H9 (cell line): ENCODE results near the gene CRIP2. TPM values are rescaled to one million over a fixed set of nuclear protein-coding genes. Genes with fewer than 3 reads are reported as not detected.
A peak's percentile ranks its signal among the peaks of the same experiment; 100 is the strongest.

Experiments
- DNase-seq: peaks from one replicate; pipeline ENCODE4 v3.0.0-alpha.2; 2017
- H2AFZ ChIP-seq: one replicate; pipeline ENCODE4 v1.6.1; 2013; ENCODE audit warnings: mild to moderate bottlenecking, low read length, control low read depth, moderate library complexity
- H2AK5ac ChIP-seq: 2 replicates; pipeline ENCODE4 v1.6.1; 2013; ENCODE audit warnings: low read length, control low read depth, mixed read lengths; ENCODE audit not compliant: insufficient read length
- H2BK120ac ChIP-seq: one replicate; pipeline ENCODE4 v1.6.1; 2013; ENCODE audit warnings: low read depth, mild to moderate bottlenecking, low read length, control low read depth, inconsistent platforms; ENCODE audit not compliant: poor library complexity, severe bottlenecking
- H2BK12ac ChIP-seq: 2 replicates; pipeline ENCODE4 v1.6.1; 2013; ENCODE audit warnings: low read length, control low read depth, mixed read lengths, low read depth; ENCODE audit not compliant: insufficient read length
- H2BK15ac ChIP-seq: 2 replicates; pipeline ENCODE4 v1.6.1; 2013; ENCODE audit warnings: low read depth, low read length, control low read depth
- H2BK20ac ChIP-seq: one replicate; pipeline ENCODE4 v1.6.1; 2013; ENCODE audit warnings: low read depth, mild to moderate bottlenecking, low read length, control low read depth, inconsistent platforms; ENCODE audit not compliant: poor library complexity, severe bottlenecking
- H2BK5ac ChIP-seq: 2 replicates; pipeline ENCODE4 v1.6.1; 2013; ENCODE audit warnings: low read length, control low read depth, mixed read lengths; ENCODE audit not compliant: insufficient read length
- H3K14ac ChIP-seq: 2 replicates; pipeline ENCODE4 v1.6.1; 2013; ENCODE audit warnings: low read length, control low read depth; ENCODE audit not compliant: insufficient read depth
- H3K18ac ChIP-seq: 2 replicates; pipeline ENCODE4 v1.6.1; 2013; ENCODE audit warnings: low read depth, mild to moderate bottlenecking, mixed read lengths, low read length, control low read depth; ENCODE audit not compliant: insufficient read length
- H3K23ac ChIP-seq: 2 replicates; pipeline ENCODE4 v1.6.1; 2013; ENCODE audit warnings: low read length, control low read depth, mixed read lengths, low read depth; ENCODE audit not compliant: insufficient read length
- H3K23me2 ChIP-seq: 2 replicates; pipeline ENCODE4 v1.6.1; 2013; ENCODE audit warnings: low read depth, mild to moderate bottlenecking, mixed read lengths, low read length, control low read depth; ENCODE audit not compliant: insufficient read length, poor library complexity, severe bottlenecking
- H3K27ac ChIP-seq: 2 replicates; pipeline ENCODE4 v1.5.1; 2013; ENCODE audit warnings: low read length, control low read depth, mixed read lengths, low read depth; ENCODE audit not compliant: insufficient read length
- H3K27me3 ChIP-seq: 2 replicates; pipeline ENCODE4 v1.6.1; 2013; ENCODE audit warnings: low read length, control low read depth, inconsistent platforms; ENCODE audit not compliant: insufficient read depth
- H3K4ac ChIP-seq: 2 replicates; pipeline ENCODE4 v1.6.1; 2013; ENCODE audit warnings: low read depth, mild to moderate bottlenecking, control low read depth, inconsistent platforms, low read length, moderate library complexity
- H3K4me1 ChIP-seq: 2 replicates; pipeline ENCODE4 v1.6.1; 2013; ENCODE audit warnings: low read length, control low read depth, inconsistent platforms; ENCODE audit not compliant: insufficient read depth
- H3K4me2 ChIP-seq: 2 replicates; pipeline ENCODE4 v1.6.1; 2013; ENCODE audit warnings: low read length, control low read depth, mixed read lengths; ENCODE audit not compliant: insufficient read length, insufficient read depth
- H3K56ac ChIP-seq: 2 replicates; pipeline ENCODE4 v1.6.1; 2013; ENCODE audit warnings: low read depth, mild to moderate bottlenecking, mixed read lengths, low read length, control low read depth; ENCODE audit not compliant: insufficient read length
- H3K79me1 ChIP-seq: 2 replicates; pipeline ENCODE4 v1.6.1; 2013; ENCODE audit warnings: low read depth, mild to moderate bottlenecking, moderate library complexity, low read length, control low read depth, inconsistent platforms; ENCODE audit not compliant: insufficient read depth, poor library complexity, severe bottlenecking
- H3K79me2 ChIP-seq: 2 replicates; pipeline ENCODE4 v1.6.1; 2013; ENCODE audit warnings: low read length, control low read depth, inconsistent platforms; ENCODE audit not compliant: insufficient read depth
- H3K9ac ChIP-seq: 2 replicates; pipeline ENCODE4 v1.6.1; 2013; ENCODE audit warnings: low read length, control low read depth, mixed read lengths; ENCODE audit not compliant: insufficient read length; ENCODE audit errors: extremely low read depth
- H3K9me3 ChIP-seq: one replicate; pipeline ENCODE4 v1.6.1; 2013; ENCODE audit warnings: low read depth, low read length, inconsistent platforms; ENCODE audit not compliant: control insufficient read depth
- H3T11ph ChIP-seq: one replicate; pipeline ENCODE4 v1.6.1; 2013; ENCODE audit warnings: mild to moderate bottlenecking, low read length, control low read depth, inconsistent platforms
- H4K20me1 ChIP-seq: one replicate; pipeline ENCODE4 v1.6.1; 2013; ENCODE audit not compliant: control insufficient read depth, insufficient read length, insufficient read depth
- H4K5ac ChIP-seq: 2 replicates; pipeline ENCODE4 v1.6.1; 2013; ENCODE audit warnings: low read depth, mild to moderate bottlenecking, mixed read lengths, low read length, control low read depth; ENCODE audit not compliant: insufficient read length
- H4K8ac ChIP-seq: replicated peaks from 2 replicates; pipeline ENCODE4 v1.6.1; 2013; ENCODE audit warnings: low read length, control low read depth, mixed read lengths, low read depth; ENCODE audit not compliant: insufficient read length
- H4K91ac ChIP-seq: 2 replicates; pipeline ENCODE4 v1.6.1; 2013; ENCODE audit warnings: low read depth, mild to moderate bottlenecking, moderate library complexity, mixed read lengths, low read length, control low read depth; ENCODE audit not compliant: insufficient read length
- H3K27ac Mint-ChIP-seq, 3 experiments: 2 replicates in 2 of 3; 3 replicates in 1 of 3; pipeline ENCODE4 v1.8.0; 2020 to 2021; ENCODE audit warnings: mixed read lengths in 3 of 3, mild to moderate bottlenecking in 1 of 3, moderate library complexity in 1 of 3
- H3K27me3 Mint-ChIP-seq: 2 replicates; pipeline ENCODE4 v1.8.0; 2021; ENCODE audit warnings: low read depth, mild to moderate bottlenecking, moderate library complexity, mixed read lengths
- H3K36me3 Mint-ChIP-seq, 3 experiments: 2 replicates in 2 of 3; 3 replicates in 1 of 3; pipeline ENCODE4 v1.8.0; 2020 to 2021; ENCODE audit warnings: low read depth in 3 of 3, mixed read lengths in 3 of 3; ENCODE audit not compliant: insufficient read depth in 1 of 3
- H3K4me1 Mint-ChIP-seq, 2 experiments: 2 replicates each; pipeline ENCODE4 v1.8.0; 2020; ENCODE audit warnings: mixed read lengths in 2 of 2
- H3K4me3 Mint-ChIP-seq, 2 experiments: 2 replicates in 1 of 2; 3 replicates in 1 of 2; pipeline ENCODE4 v1.8.0; 2020 to 2021; ENCODE audit warnings: mild to moderate bottlenecking in 2 of 2, mixed read lengths in 2 of 2, moderate library complexity in 1 of 2
- H3K9me3 Mint-ChIP-seq, 2 experiments: 2 replicates in 1 of 2; 3 replicates in 1 of 2; pipeline ENCODE4 v1.8.0; 2020; ENCODE audit warnings: mild to moderate bottlenecking in 2 of 2, mixed read lengths in 2 of 2, moderate library complexity in 1 of 2
- WGBS: extraction: QIAGEN DNeasy Blood & Tissue Kit; methylation state at CpG from one replicate; pipeline ENCODE4 v1.1.7; 2013; ENCODE audit warnings: missing lambda C conversion rate, low lambda C conversion rate, mixed read lengths; ENCODE audit not compliant: insufficient read length; ENCODE audit errors: extremely low coverage; 5-methylcytosine and 5-hydroxymethylcytosine counted together
- total RNA-seq: library from RNA; stranded (reverse); gene quantifications from 2 replicates; pipeline ENCODE4 v1.2.1, GENCODE V29; 2021
- TF ChIP-seq, protein P1 (sequence below): fragments of 200-600 bp; sonication (generic); conservative IDR thresholded peaks from 3 replicates; pipeline ENCODE4 v1.8.0; 2021; ENCODE audit warnings: antibody characterized with exemption, mild to moderate bottlenecking

Gene CRIP2
- total RNA-seq, 1 experiment from 2014 or later = 5.7 TPM

DNA sequence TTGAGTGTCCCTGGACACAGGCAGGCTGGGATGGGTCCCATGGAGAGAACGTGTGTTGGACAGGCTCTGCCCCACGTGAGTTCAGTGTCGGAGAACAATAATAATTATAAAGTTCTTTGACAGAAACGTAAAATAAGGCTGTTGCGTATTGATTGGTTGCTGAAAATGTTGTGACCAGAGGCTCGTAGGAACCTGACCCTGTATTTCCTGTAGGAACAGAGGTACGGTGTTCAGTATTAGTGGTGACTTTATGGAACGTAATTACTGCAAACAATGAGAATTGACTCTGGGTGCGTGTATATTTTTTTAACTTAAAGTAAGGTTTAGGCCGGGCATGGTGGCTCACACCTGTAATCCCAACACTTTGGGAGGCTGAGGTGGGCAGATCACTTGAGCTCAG lies 47.2 kb upstream of the CRIP2 start:
- Histone ChIP-seq H2AK5ac (no peak overlapping the region), H3K9ac (no peak overlapping the region), H3K18ac (no peak overlapping the region), H4K5ac (no peak overlapping the region), H3K23me2 (peaks cover 4% of the 10 kb centered on the region), H4K91ac (no peak overlapping the region), H3K56ac (no peak overlapping the region), H2BK120ac (no peak overlapping the region), H2BK12ac (no peak overlapping the region), H3K23ac (no peak overlapping the region), H2BK20ac (no peak overlapping the region), H3K9me3 (no peaks in the 10 kb centered on the region), H3K27me3 (no peaks in the 10 kb centered on the region), H3K4me1 (no peaks in the 10 kb centered on the region), H3K79me2 (peaks cover 46% of the 10 kb centered on the region; the same call in 1 of the 2 replicates), H4K20me1 (no peaks in the 10 kb centered on the region), H3K4me2 (no peak overlapping the region), H2BK15ac (no peak overlapping the region), H2AFZ (no peak overlapping the region), H4K8ac (no peak overlapping the region), H3K79me1 (peaks cover 23% of the 10 kb centered on the region), H3K27ac (no peak overlapping the region), H2BK5ac (no peak overlapping the region), H3K14ac (no peak overlapping the region), H3K4ac (no peak overlapping the region), H3T11ph (no peak overlapping the region)
- H3K4me3 Mint-ChIP-seq = peak overlapping the region in 1 of 2 experiments; percentile 40; a peak in 1 of 5 replicates
- no peak overlapping the region for H3K27ac Mint-ChIP-seq
- H3K9me3 Mint-ChIP-seq = peaks cover 0 to 3% of the 10 kb centered on the region in 2 experiments; a peak in 1 of 5 replicates
- no CpG with 5 or more reads among the region's 10 CpGs for whole genome bisulfite sequencing
- H3K27me3 Mint-ChIP-seq = no peaks in the 10 kb centered on the region
- TF ChIP-seq, protein P1, sequence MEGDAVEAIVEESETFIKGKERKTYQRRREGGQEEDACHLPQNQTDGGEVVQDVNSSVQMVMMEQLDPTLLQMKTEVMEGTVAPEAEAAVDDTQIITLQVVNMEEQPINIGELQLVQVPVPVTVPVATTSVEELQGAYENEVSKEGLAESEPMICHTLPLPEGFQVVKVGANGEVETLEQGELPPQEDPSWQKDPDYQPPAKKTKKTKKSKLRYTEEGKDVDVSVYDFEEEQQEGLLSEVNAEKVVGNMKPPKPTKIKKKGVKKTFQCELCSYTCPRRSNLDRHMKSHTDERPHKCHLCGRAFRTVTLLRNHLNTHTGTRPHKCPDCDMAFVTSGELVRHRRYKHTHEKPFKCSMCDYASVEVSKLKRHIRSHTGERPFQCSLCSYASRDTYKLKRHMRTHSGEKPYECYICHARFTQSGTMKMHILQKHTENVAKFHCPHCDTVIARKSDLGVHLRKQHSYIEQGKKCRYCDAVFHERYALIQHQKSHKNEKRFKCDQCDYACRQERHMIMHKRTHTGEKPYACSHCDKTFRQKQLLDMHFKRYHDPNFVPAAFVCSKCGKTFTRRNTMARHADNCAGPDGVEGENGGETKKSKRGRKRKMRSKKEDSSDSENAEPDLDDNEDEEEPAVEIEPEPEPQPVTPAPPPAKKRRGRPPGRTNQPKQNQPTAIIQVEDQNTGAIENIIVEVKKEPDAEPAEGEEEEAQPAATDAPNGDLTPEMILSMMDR = no peak
- DNase-seq = no peak
- peaks cover 42 to 65% (median 53%) of the 10 kb centered on the region in 3 experiments for H3K36me3 Mint-ChIP-seq
- H3K4me1 Mint-ChIP-seq = peaks cover 7% of the 10 kb centered on the region in 2 experiments; a peak in 3 of 4 replicates
